GM12801 (cell line): ENCODE measurements around the gene MTUS2.

Source experiments
- CTCF ChIP-seq: IDR thresholded peaks from one replicate; pipeline ENCODE4 v1.5.1; 2011; ENCODE audit warnings: control low read depth; ENCODE audit not compliant: insufficient read length; ENCODE audit errors: extremely low read depth

The MTUS2 gene

DNA sequence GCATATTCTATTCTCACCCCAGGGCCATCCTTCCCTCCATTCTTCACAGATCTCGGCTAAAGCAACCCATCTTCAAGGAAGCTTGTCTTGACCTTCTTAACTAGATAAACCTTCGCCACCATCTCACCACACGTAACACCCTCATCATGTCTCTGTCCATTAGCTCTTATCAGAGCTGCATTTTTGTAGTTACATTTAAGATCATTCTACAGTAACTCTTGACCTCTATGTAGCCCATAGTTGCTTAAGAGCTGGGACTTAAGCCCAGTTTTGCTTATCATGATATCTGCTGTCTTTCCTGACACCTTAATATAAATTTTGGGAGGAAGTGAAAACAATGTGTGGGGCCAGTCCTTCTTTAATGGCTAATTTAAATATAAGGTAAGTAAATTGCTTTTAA is 345.1 kb downstream of the MTUS2 start:
- TF ChIP-seq CTCF: no peak

DNA sequence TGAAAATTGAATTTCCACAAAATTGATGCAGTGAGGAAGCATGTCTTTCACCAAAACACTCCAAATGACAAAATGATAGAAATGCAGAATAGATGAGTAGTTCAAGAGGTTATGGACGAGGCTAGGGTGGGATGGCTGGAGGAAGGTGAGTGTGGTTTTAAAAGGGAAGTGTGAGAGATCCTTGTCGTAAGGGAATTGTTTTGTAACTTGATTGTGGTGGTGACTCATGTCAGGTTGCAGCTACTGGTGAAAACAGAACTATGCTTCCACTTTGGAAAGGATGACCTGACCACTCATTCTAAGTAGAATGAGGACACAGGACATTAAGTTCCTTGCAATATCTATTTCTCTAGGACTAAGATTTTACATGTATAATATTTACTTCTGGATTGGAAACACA is 345.7 kb downstream of the MTUS2 start:
- no peak for TF ChIP-seq CTCF

DNA sequence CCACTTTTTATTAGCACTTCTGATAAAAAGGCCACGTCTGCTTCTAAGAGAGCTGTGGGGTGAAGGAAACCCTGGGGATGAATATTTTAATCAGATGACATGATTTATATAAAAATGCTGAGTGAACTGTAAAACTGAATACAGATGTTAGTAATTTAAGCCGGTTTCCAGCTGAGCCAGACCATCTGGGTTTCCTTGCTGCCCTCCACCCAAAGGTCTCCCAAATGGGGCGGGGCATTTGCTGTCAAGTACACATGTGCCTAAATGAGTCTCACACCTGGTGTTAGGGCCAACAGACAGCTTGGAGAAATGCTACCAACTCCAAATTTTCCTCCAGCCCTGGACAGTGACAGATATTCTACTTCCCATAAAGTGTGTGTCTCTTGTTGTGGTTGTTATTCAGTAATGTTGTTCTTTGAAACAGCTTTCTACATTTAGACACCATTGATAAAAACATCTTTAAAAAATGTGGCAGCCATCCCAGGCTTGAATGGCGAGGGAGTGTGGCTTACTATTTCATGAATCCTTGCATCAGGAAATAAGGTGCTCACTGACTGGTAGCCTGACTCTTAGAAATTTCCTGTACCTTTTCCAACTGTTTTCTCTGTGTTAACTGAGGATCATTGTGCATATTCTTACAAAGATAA is 350.4 kb downstream of the MTUS2 start:
- no peak for TF ChIP-seq CTCF

DNA sequence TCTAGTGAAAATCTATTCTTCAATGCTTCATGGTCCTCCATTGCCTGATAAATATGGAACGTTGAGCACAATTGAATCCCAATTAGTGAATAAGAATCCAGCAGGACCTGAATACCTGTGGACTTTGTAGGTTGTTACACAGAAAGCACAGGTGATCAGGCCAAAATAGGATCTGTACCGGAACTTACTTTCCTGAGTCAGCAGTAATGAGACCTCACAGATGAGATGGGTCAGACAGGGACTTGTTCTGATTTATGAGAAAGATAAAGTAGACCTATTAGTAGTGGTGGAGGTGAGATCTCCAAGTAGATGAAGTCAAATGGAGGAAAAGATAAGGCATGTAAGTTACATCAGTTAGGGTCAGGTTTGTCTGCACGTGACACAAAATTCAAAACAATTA is 351.1 kb downstream of the MTUS2 start:
- TF ChIP-seq CTCF: no peak

- no peak for TF ChIP-seq CTCF
These were observed 354.0 kb downstream of the MTUS2 start for GRCh38 chr13:29174093-29174492.

DNA sequence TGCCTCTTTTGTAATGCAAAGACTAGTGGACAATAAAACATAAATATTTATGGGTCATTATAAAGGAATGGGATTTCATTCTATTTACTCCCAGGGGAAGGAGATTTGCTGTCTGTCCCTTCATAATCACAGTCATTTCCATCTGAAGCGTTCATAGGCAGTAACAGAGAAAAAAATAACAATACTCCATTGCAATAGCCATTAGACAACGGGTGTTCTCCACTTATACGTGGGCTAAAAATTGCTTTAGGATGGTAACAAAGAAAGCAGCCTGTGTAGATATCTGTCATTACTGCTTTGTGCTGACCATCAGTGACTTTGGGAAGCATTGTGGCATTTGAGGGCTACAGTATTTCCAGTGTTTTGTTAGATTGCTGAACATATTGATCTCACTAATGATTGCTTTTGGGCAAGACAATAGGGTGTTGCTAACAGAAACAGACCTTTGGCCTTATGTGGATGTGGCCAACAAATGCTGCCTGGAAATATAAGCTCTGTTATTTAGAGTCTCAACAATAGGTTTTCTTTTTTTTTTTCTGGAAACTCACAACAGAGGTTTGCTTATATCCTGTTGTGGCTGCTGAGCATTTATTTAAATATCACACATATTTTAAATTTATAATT is 355.2 kb downstream of the MTUS2 start:
- no peak for TF ChIP-seq CTCF

DNA sequence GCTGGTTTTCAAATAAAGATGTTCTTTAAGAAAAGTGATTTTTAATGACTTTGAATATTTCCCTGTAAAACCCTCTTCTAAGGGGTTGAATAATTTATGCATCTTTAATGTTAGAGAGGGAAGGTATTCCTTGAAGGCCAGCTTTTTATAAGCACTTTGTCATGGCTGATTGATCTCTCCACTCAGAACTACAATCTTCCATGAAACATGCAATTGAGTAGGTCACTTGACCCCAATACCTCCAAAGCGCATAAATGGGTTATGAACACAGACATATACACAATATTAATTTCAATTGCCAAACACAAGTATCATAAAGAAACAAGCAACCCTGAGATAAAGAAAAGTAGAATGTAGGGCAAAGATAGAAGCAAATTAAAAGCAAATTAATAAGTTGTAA is 359.9 kb downstream of the MTUS2 start:
- no peak for TF ChIP-seq CTCF

GRCh38 chr13:29182216-29182615 is 362.1 kb downstream of the MTUS2 start:
- no peak for TF ChIP-seq CTCF
